K562 (cell line): ENCODE results near the gene CEP72. TPM values are rescaled to one million over a fixed set of nuclear protein-coding genes. Genes with fewer than 3 reads are reported as not detected.

Experiments
- ATAC-seq: fragments of 200-7000 bp; cut with Tn5 transposase; 3 replicates; pipeline ENCODE4 v1.9.1; 2020; ENCODE audit warnings: moderate library complexity
- BruUV-seq: library from RNA; stranded (reverse); fragments of 400-500 nt; replicated peaks from 2 replicates; lab custom pipeline; 2021; lab: Mats Ljungman, UMichigan
- CTCF ChIA-PET: fragments of 300-600 bp; formaldehyde crosslinking; extraction: SDS; loops from one replicate; lab custom pipeline; 2021; ENCODE audit warnings: low intra/inter-chr PET ratio; lab: Yijun Ruan, JAX
- POLR2A ChIA-PET: fragments of 300-600, 350-650 bp; sonication (Branson Sonifier 250); formaldehyde crosslinking; extraction: SDS; loops from one replicate; lab custom pipeline; 2021; ENCODE audit warnings: antibody characterized with exemption, inconsistent platforms; lab: Yijun Ruan, JAX
- DNase-seq, 4 experiments: peaks; one replicate each; pipeline versions ENCODE4 v3.0.0 to v3.0.0-alpha.2; 2011 to 2018; ENCODE audit warnings: low spot score in 3 of 4, mixed read lengths in 3 of 4; ENCODE audit errors: extremely low read depth in 1 of 4
- FAIRE-seq: peaks from 2 replicates; lab custom pipeline; 2011; peaks lifted over from hg19 to GRCh38; lab: Jason Lieb, UNC
- H2AFZ ChIP-seq: 2 replicates; pipeline ENCODE4 v1.6.0; 2011; ENCODE audit warnings: low read depth, low read length, control low read depth, inconsistent platforms
- H3K27ac ChIP-seq: fragments of 200-600 bp; 3 replicates; pipeline ENCODE4 v1.8.0; 2011; ENCODE audit warnings: low read depth, mild to moderate bottlenecking, control low read depth, inconsistent platforms, low read length, moderate library complexity, mixed read lengths; ENCODE audit errors: extremely low read depth
- H3K27me3 ChIP-seq, 2 experiments: fragments of 300-600 bp in 1 of 2; 2 replicates in 1 of 2; 3 replicates in 1 of 2; pipeline versions ENCODE4 v1.6.0 to v1.8.0; 2011; ENCODE audit warnings: inconsistent platforms in 2 of 2, low read length in 2 of 2, mild to moderate bottlenecking in 1 of 2, mixed read lengths in 1 of 2, moderate library complexity in 1 of 2; ENCODE audit not compliant: control insufficient read depth in 2 of 2, insufficient read depth in 2 of 2
- H3K36me3 ChIP-seq: fragments of 300-600 bp; 3 replicates; pipeline ENCODE4 v1.8.0; 2011; ENCODE audit warnings: mild to moderate bottlenecking, low read length, inconsistent platforms; ENCODE audit not compliant: control insufficient read depth, insufficient read depth
- H3K4me1 ChIP-seq, 2 experiments: fragments of 200-600 bp in 1 of 2; replicated peaks in 1 of 2; 2 replicates in 1 of 2; 3 replicates in 1 of 2; pipeline versions ENCODE4 v1.5.1 to v1.8.0; 2011; ENCODE audit warnings: inconsistent platforms in 2 of 2, low read length in 2 of 2, mild to moderate bottlenecking in 1 of 2, mixed read lengths in 1 of 2, moderate library complexity in 1 of 2; ENCODE audit not compliant: control insufficient read depth in 2 of 2, insufficient read depth in 2 of 2
- H3K4me2 ChIP-seq: 2 replicates; pipeline ENCODE4 v1.6.1; 2011; ENCODE audit warnings: low read length, control low read depth, inconsistent platforms, mixed read lengths; ENCODE audit not compliant: insufficient read depth
- H3K4me3 ChIP-seq: fragments of 200-600 bp; sonication (generic), shearing (Covaris generic); 2 replicates; pipeline ENCODE4 v1.5.1; 2016; ENCODE audit warnings: control low read depth, inconsistent platforms
- H3K79me2 ChIP-seq: fragments of 200-600 bp; 3 replicates; pipeline ENCODE4 v1.8.0; 2011; ENCODE audit warnings: low read length, inconsistent platforms; ENCODE audit not compliant: control insufficient read depth, insufficient read depth
- H3K9ac ChIP-seq, 2 experiments: 2 replicates each; pipeline versions ENCODE4 v1.6.0 to v1.6.1; 2011; ENCODE audit warnings: low read depth in 2 of 2, low read length in 2 of 2, control low read depth in 1 of 2, inconsistent platforms in 1 of 2, mild to moderate bottlenecking in 1 of 2, mixed read lengths in 1 of 2; ENCODE audit not compliant: insufficient read depth in 1 of 2
- H3K9me1 ChIP-seq: one replicate; pipeline ENCODE4 v1.6.0; 2011; ENCODE audit warnings: inconsistent platforms, mild to moderate bottlenecking, low read length, moderate library complexity; ENCODE audit not compliant: control insufficient read depth, insufficient read depth
- H3K9me3 ChIP-seq: replicated peaks from 2 replicates; pipeline ENCODE4 v1.5.1; 2011; ENCODE audit warnings: low read depth, low read length, inconsistent platforms; ENCODE audit not compliant: control insufficient read depth, insufficient read depth
- H4K20me1 ChIP-seq: replicated peaks from 2 replicates; pipeline ENCODE4 v1.6.1; 2011; ENCODE audit warnings: low read length, inconsistent platforms, mixed read lengths; ENCODE audit not compliant: control insufficient read depth, insufficient read depth
- ELF2 ChIP-seq: fragments of 250-450 bp; sonication (Bioruptor Pico); IDR thresholded peaks from 2 replicates; pipeline ENCODE4 v1.5.0; 2021; ENCODE audit warnings: mild to moderate bottlenecking
- ESRRA ChIP-seq: fragments of 450-650 bp; IDR thresholded peaks from 2 replicates; pipeline ENCODE4 v1.6.1; 2014; ENCODE audit warnings: low read depth, mild to moderate bottlenecking, moderate library complexity, borderline replicate concordance
- FUS ChIP-seq: fragments of 200-400 bp; formaldehyde crosslinking; optimal IDR thresholded peaks from 2 replicates; pipeline ENCODE3; 2017; ENCODE audit warnings: low read depth, low read length
- HOXB6 ChIP-seq: fragments of 250-450 bp; sonication (Bioruptor Pico); IDR thresholded peaks from 2 replicates; pipeline ENCODE4 v1.5.1; 2022; ENCODE audit warnings: mild to moderate bottlenecking, borderline replicate concordance
- KHSRP ChIP-seq: fragments of 450-650 bp; IDR thresholded peaks from 2 replicates; pipeline ENCODE4 v1.6.1; 2017
- MYC ChIP-seq, 2 experiments: fragments of 250-450 bp in 1 of 2; sonication (Bioruptor Pico) in 1 of 2; IDR thresholded peaks; 2 replicates each; pipeline versions ENCODE4 v1.5.1 to v1.6.1; 2012 to 2021; ENCODE audit warnings: low read depth in 2 of 2, borderline replicate concordance in 1 of 2, improper control_type of control experiment in 1 of 2, low read length in 1 of 2, mild to moderate bottlenecking in 1 of 2, moderate library complexity in 1 of 2
- TEAD4 ChIP-seq, 2 experiments: sonication (generic) in 1 of 2; formaldehyde crosslinking in 1 of 2; IDR thresholded peaks; 2 replicates each; pipeline versions ENCODE4 v1.6.1 to v1.8.0; 2012 to 2022; ENCODE audit warnings: borderline replicate concordance in 1 of 2, inconsistent platforms in 1 of 2, low read length in 1 of 2, mild to moderate bottlenecking in 1 of 2, missing genetic modification reagents in 1 of 2
- TRIM25 ChIP-seq: fragments of 450-650 bp; IDR thresholded peaks from 2 replicates; pipeline ENCODE4 v1.7.0; 2016; ENCODE audit warnings: borderline replicate concordance
- ZNF121 ChIP-seq: sonication (generic); formaldehyde crosslinking; conservative IDR thresholded peaks from 2 replicates; pipeline ENCODE4 v1.8.0; 2022; ENCODE audit warnings: missing genetic modification reagents
- ZNF232 ChIP-seq: sonication (generic); formaldehyde crosslinking; IDR thresholded peaks from 2 replicates; pipeline ENCODE4 v1.8.0; 2022; ENCODE audit warnings: mild to moderate bottlenecking, missing genetic modification reagents
- ZNF318 ChIP-seq, 2 experiments: fragments of 450-650 bp; IDR thresholded peaks; 2 replicates each; pipeline ENCODE4 v1.6.1; 2016; ENCODE audit warnings: mild to moderate bottlenecking in 2 of 2, borderline replicate concordance in 1 of 2, low read depth in 1 of 2, moderate library complexity in 1 of 2
- ZNF41 ChIP-seq: fragments of 250-450 bp; sonication (Bioruptor Pico); conservative IDR thresholded peaks from 2 replicates; pipeline ENCODE4 v1.4.0; 2020; ENCODE audit warnings: mild to moderate bottlenecking
- ZNF561 ChIP-seq: fragments of 450-650 bp; formaldehyde crosslinking; conservative IDR thresholded peaks from 2 replicates; pipeline ENCODE4 v1.4.0; 2020; ENCODE audit warnings: mild to moderate bottlenecking, moderate library complexity
- WGBS: fragments of 100-300 bp; shearing (Covaris generic); methylation state at CpG from one replicate; pipeline ENCODE4 v1.1.6; 2016; ENCODE audit warnings: low coverage, mixed read lengths; ENCODE audit not compliant: insufficient coverage; ENCODE audit errors: missing lambda C conversion rate; 5-methylcytosine and 5-hydroxymethylcytosine counted together
- in situ Hi-C: fragments of 300-500 bp; cut with MboI; formaldehyde crosslinking; loops from 4 replicates; pipeline ENCODE4 v1.15.0; 2018; ENCODE audit warnings: inconsistent platforms, mixed read lengths
- intact Hi-C: fragments of 100-400 bp; cut with micrococcal nuclease; formaldehyde crosslinking; loops from 2 replicates; pipeline ENCODE4 v1.14.2; 2022
- polyA plus RNA-seq, 8 experiments: library from polyadenylated mRNA; depleted of rRNA in 4 of 8; stranded (reverse) in 5 of 8; unstranded in 3 of 8; fragments of >200 nt; fragmentation: Nextera tagmentation in 2 of 8; fragmentation: Illumina TruSeq in 1 of 8; extraction: Ambion mirVana in 2 of 8; extraction: Trizol in 1 of 8; gene quantifications; 2 replicates each; pipeline versions ENCODE4 v1.2.1 to v1.2.3, GENCODE V29; 2011 to 2014; ENCODE audit warnings: inconsistent platforms in 1 of 8, missing spikeins in 1 of 8
- total RNA-seq, 7 experiments: library from RNA; depleted of rRNA in 6 of 7; stranded (reverse); fragments of >200 nt in 6 of 7; fragmentation: Illumina TruSeq in 2 of 7; extraction: Trizol in 2 of 7; gene quantifications; 2 replicates each; pipeline versions ENCODE4 v1.2.1 to v1.2.3, GENCODE V29; 2011 to 2021; ENCODE audit warnings: low replicate concordance in 1 of 7

CEP72 gene
- total and polyA plus RNA-seq, 9 of the 15 experiments (the other 6 are each of a cell fraction or from before 2014, with no cell fraction given), result 0.89 to 38.1 (median 14.2) TPM

- no peak overlapping the region for H3K4me2 ChIP-seq
- intact Hi-C loops, result no loop called here
- no peaks in the 10 kb centered on the region for H3K9me3 ChIP-seq
- POLR2A ChIA-PET, result no interaction called here
- H3K79me2 ChIP-seq, result no peaks in the 10 kb centered on the region
- peaks cover 0 to 7% of the 10 kb centered on the region in 2 experiments; a peak in 2 of 5 replicates for H3K4me1 ChIP-seq
- no peak overlapping the region for H3K27ac ChIP-seq
- 93% methylated on average over 20 of the region's 20 CpGs for WGBS
- BruUV-seq, result no TSS peak
- H3K9me1 ChIP-seq, result no peaks in the 10 kb centered on the region
- H3K36me3 ChIP-seq, result peaks cover 87% of the 10 kb centered on the region
- H3K9ac ChIP-seq, result no peak overlapping the region
- no peak overlapping the region for H3K4me3 ChIP-seq
- no peak overlapping the region for H2AFZ ChIP-seq
- CTCF ChIA-PET, result no interaction called here
- ATAC-seq (no peak), FAIRE-seq (no peak), DNase-seq (no peak)
- H4K20me1 ChIP-seq, result no peaks in the 10 kb centered on the region; the same call in 1 of the 2 replicates
- no peaks in the 10 kb centered on the region for H3K27me3 ChIP-seq
- in situ Hi-C loops, result no loop called here
- TF ChIP-seq KHSRP (no peak), ZNF232 (CRISPR knock-in tag) (no peak), TRIM25 (no peak), TEAD4 (IDR thresholded peaks at IDR 0.05; ENCODE audit: low read length) (no peak), TEAD4 (CRISPR knock-in tag; IDR thresholded peaks at IDR 0.05; ENCODE audit: borderline replicate concordance) (no peak), ELF2 (no peak), MYC (IDR thresholded peaks at IDR 0.05; ENCODE audit: low read depth, low read length) (no peak), MYC (CRISPR knock-in tag; IDR thresholded peaks at IDR 0.05; ENCODE audit: borderline replicate concordance, low read depth) (no peak), FUS (no peak), ZNF121 (CRISPR knock-in tag) (no peak), ZNF318 (IDR thresholded peaks at IDR 0.05; ENCODE audit: borderline replicate concordance in 1 of 2, low read depth in 1 of 2) (no peak), HOXB6 (no peak), ESRRA (no peak), ZNF561 (no peak), ZNF41 (no peak)
Observed at GRCh38 chr5:636951-637350, 24.8 kb downstream of the CEP72 start.
